Bronchial epithelial cell (primary cell): ENCODE results near the gene PDE8A. TPM values are rescaled to one million over a fixed set of nuclear protein-coding genes. Genes with fewer than 3 reads are reported as not detected.

Experiments
- DNase-seq: peaks from one replicate; pipeline ENCODE4 v3.0.0-alpha.2; 2010; ENCODE audit warnings: low read depth
- FAIRE-seq: peaks from 2 replicates; lab custom pipeline; 2011; peaks lifted over from hg19 to GRCh38; lab: Jason Lieb, UNC
- H3K27me3 ChIP-seq: 2 replicates; pipeline ENCODE4 v1.5.1; 2011; ENCODE audit warnings: low read length; ENCODE audit not compliant: control insufficient read depth, insufficient read depth
- H3K36me3 ChIP-seq: 2 replicates; pipeline ENCODE4 v1.5.1; 2011; ENCODE audit warnings: low read length; ENCODE audit not compliant: control insufficient read depth, insufficient read depth
- H3K4me3 ChIP-seq: 2 replicates; pipeline ENCODE4 v1.5.1; 2011; ENCODE audit warnings: mild to moderate bottlenecking, low read depth, low read length, control low read depth
- total RNA-seq: library from RNA; depleted of rRNA; stranded (reverse); fragments of >200 nt; gene quantifications from 2 replicates; pipeline ENCODE4 v1.2.1, GENCODE V29; 2014
- TF ChIP-seq, protein P1 (sequence below): IDR thresholded peaks from 2 replicates; pipeline ENCODE4 v1.5.1; 2011; ENCODE audit warnings: mild to moderate bottlenecking, moderate library complexity, low read length, control low read depth, inconsistent platforms; ENCODE audit not compliant: insufficient read depth, severe bottlenecking

The PDE8A gene
- total RNA-seq, 1 donor from 2014 or later = 11.6 TPM

DNA sequence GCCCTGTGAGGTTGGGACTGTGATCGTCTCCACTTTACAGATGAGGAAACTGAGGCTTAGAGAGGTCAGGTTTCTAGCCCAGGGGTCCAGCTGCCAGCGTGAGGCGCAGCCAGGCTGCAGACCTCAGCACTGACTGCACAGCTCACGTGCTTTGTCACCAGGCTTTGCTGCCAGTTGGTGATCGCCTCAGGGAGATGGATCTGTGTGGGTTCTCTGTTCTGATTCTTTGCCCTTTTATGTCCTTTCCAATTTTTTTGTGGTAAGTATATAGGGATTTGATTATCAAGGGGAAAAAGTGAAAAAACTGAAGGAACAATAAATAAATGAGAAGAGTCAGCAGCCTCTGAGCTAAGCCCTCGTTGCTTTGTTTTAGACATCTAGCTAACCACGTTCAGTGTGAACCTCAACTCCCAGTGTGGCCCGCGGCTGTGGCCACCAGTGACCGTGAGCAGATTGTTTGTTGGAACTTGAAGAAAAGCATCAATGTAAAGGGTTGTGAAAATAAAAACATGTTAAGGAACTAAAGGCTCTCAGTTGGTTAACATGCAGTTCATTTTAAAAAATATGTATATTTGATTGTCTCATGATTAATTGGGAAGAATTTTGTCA is 117.6 kb downstream of the PDE8A start:
- TF ChIP-seq, protein P1, sequence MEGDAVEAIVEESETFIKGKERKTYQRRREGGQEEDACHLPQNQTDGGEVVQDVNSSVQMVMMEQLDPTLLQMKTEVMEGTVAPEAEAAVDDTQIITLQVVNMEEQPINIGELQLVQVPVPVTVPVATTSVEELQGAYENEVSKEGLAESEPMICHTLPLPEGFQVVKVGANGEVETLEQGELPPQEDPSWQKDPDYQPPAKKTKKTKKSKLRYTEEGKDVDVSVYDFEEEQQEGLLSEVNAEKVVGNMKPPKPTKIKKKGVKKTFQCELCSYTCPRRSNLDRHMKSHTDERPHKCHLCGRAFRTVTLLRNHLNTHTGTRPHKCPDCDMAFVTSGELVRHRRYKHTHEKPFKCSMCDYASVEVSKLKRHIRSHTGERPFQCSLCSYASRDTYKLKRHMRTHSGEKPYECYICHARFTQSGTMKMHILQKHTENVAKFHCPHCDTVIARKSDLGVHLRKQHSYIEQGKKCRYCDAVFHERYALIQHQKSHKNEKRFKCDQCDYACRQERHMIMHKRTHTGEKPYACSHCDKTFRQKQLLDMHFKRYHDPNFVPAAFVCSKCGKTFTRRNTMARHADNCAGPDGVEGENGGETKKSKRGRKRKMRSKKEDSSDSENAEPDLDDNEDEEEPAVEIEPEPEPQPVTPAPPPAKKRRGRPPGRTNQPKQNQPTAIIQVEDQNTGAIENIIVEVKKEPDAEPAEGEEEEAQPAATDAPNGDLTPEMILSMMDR = no peak
- Histone ChIP-seq H3K27me3 (no peaks in the 10 kb centered on the region), H3K4me3 (no peak overlapping the region), H3K36me3 (no peaks in the 10 kb centered on the region)
- DNase-seq (no peak), FAIRE-seq (no peak)

DNA sequence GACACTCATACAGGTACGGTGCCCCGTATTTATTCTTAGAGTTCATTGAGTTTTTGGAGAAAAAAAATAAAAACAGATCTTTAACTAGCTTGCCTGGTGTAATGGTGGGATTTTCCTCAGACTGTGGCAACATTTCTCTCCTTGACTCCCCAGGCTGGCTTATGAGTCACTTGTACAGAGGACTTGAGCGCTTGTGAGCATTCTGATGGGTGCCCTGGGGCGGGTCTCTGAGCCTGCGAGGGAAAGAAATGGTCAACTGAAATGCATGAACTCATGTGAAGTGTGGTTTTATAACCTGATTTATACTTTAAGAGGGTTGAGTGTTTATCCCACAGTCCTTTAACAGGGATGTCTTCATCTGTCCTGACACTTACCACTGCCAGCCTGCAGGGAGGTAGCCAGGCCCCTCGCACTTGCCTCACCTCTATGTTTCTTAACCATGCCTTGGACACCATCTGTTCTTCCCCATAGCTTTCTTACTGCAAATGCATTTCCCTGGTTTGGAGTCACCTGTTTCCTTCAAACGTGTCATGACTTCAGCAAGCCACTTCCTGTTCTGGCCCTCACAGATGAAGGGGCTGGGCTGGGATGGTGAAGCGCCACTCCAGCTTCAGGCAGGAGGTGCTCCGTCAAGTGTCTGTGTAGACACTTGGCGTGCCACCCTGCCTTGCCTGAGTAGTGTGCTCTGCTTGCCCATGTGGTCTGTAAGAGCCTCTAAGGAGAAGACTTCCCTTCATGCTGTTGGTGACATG is 118.7 kb downstream of the PDE8A start:
- no peaks in the 10 kb centered on the region for H3K27me3 ChIP-seq
- H3K36me3 ChIP-seq = no peaks in the 10 kb centered on the region
- DNase-seq (no peak), FAIRE-seq (no peak)
- TF ChIP-seq, protein P1 = no peak
- no peak overlapping the region for H3K4me3 ChIP-seq

DNA sequence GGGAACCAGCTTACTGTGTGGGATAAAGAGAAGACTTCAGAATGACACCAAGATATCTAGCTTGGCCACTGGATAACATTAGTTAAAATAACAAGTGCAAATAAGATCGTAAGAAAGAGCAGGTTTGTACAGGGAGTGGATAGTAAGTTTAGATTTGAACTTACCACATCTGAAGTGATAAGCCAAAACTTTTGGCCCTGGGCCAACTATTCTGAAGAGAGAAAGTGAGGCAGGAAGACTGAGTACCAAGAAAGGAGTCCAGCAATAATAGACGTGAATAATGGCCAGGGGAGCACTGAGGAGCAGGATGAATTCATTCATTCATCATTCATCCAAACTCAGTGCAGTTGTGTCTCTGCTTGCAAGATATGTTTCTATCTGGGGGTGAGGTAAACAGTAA is 122.9 kb downstream of the PDE8A start:
- no peaks in the 10 kb centered on the region for H3K27me3 ChIP-seq
- no peaks in the 10 kb centered on the region for H3K36me3 ChIP-seq
- TF ChIP-seq, protein P1 = no peak
- H3K4me3 ChIP-seq = no peak overlapping the region
- FAIRE-seq (no peak), DNase-seq (no peak)

DNA sequence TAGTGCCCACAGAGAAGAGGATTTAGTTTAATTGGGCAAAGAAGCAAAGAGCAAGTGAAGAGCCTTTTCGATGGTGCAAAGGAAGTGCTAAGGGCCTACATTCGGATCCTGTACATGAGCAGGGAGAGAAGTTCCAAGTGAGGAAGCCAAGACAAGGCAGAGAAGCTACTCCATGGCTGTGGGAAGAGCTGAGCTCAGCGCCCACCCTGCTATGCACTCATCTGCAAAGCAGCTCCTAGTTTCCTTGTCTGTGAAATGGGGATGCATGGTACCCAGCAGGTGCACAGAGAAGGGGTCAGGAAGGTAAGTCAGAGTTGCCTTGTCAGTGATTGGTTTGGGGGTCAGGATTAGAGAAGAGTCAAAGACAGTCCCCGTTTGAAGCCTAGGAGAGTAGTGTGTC is 126.5 kb downstream of the PDE8A start:
- no peaks in the 10 kb centered on the region for H3K36me3 ChIP-seq
- no peaks in the 10 kb centered on the region for H3K27me3 ChIP-seq
- H3K4me3 ChIP-seq = no peak overlapping the region
- TF ChIP-seq, protein P1 = no peak
- DNase-seq (no peak), FAIRE-seq (no peak)

DNA sequence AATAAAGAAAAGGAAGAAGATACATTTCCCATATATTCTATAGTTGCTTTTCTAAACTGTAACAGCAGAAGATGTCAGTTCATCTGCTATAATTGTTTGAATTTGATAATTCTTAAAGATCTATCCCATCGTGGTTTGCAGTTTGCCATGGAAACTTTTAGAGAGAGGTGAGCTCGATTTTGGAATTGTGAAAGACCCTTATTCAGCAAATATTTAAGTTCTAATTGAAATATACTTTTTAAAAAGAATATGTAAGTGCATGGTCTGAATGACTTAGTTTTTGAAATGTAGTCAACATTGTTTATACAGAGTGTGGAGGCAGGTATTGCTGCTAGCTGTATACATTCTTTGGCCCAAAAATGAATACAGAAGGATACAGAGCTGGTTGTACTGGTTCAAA is 127.7 kb downstream of the PDE8A start:
- H3K27me3 ChIP-seq = no peaks in the 10 kb centered on the region
- H3K36me3 ChIP-seq = no peaks in the 10 kb centered on the region
- TF ChIP-seq, protein P1 = no peak
- DNase-seq (no peak), FAIRE-seq (no peak)
- H3K4me3 ChIP-seq = no peak overlapping the region
